SU-DHL-6 (cell line): Measurements from ENCODE around the gene RIBC1.
"Not testable (repeated sequence)": the region's sequence is repeated elsewhere in the genome, so short reads cannot be mapped to it uniquely, and the experiment has no call there.

ENCODE experiments used
- EZH2phosphoT487 ChIP-seq: fragments of 200-600 bp; sonication (generic), shearing (Covaris generic); conservative IDR thresholded peaks from 2 replicates; pipeline ENCODE4 v1.6.1; 2018; ENCODE audit warnings: mild to moderate bottlenecking, antibody characterized with exemption, low read length, moderate library complexity, mixed read lengths
- TF ChIP-seq, protein P1 (sequence below): fragments of 200-600 bp; sonication (generic); IDR thresholded peaks from one replicate; pipeline ENCODE4 v1.5.1; 2017; ENCODE audit warnings: antibody characterized with exemption, mild to moderate bottlenecking, low read length, moderate library complexity; ENCODE audit not compliant: insufficient read depth, poor library complexity, severe bottlenecking

DNA sequence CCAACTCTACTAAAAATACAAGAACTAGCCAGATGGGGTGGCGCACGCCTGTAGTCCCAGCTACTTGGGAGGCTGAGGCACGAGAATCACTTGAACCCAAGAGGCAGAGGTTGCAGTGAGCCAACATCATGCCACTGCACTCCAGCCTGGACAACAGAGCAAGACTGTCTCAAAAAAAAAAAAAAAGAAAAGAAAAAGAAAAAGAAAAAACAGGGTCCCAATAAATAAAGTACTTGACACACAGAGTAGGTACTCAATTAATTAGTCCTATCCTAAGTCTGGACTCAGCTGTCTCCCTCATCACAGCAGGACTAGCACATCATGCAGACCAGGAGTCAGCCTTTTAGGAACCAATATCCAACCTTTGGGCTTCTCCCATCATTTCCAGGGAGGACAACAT is 2.3 kb upstream of the RIBC1 start:
- TF ChIP-seq, protein P1, sequence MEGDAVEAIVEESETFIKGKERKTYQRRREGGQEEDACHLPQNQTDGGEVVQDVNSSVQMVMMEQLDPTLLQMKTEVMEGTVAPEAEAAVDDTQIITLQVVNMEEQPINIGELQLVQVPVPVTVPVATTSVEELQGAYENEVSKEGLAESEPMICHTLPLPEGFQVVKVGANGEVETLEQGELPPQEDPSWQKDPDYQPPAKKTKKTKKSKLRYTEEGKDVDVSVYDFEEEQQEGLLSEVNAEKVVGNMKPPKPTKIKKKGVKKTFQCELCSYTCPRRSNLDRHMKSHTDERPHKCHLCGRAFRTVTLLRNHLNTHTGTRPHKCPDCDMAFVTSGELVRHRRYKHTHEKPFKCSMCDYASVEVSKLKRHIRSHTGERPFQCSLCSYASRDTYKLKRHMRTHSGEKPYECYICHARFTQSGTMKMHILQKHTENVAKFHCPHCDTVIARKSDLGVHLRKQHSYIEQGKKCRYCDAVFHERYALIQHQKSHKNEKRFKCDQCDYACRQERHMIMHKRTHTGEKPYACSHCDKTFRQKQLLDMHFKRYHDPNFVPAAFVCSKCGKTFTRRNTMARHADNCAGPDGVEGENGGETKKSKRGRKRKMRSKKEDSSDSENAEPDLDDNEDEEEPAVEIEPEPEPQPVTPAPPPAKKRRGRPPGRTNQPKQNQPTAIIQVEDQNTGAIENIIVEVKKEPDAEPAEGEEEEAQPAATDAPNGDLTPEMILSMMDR: not testable (repeated sequence)
- TF ChIP-seq EZH2phosphoT487: not testable (repeated sequence)
